HG02763 (cell line): ENCODE measurements around the gene KAZALD1.

Experiments used
- ATAC-seq: cut with Tn5 transposase; IDR thresholded peaks from one replicate; pipeline ENCODE4 v1.9.1; 2021; ENCODE audit warnings: mild to moderate bottlenecking, moderate library complexity; ENCODE audit not compliant: unreplicated experiment

The KAZALD1 gene

GRCh38 chr10:101066896-101067355 lies 5.1 kb downstream of the KAZALD1 start:
- no peak for ATAC-seq

GRCh38 chr10:101067356-101068083 lies 5.7 kb downstream of the KAZALD1 start:
- ATAC-seq: no peak

DNA sequence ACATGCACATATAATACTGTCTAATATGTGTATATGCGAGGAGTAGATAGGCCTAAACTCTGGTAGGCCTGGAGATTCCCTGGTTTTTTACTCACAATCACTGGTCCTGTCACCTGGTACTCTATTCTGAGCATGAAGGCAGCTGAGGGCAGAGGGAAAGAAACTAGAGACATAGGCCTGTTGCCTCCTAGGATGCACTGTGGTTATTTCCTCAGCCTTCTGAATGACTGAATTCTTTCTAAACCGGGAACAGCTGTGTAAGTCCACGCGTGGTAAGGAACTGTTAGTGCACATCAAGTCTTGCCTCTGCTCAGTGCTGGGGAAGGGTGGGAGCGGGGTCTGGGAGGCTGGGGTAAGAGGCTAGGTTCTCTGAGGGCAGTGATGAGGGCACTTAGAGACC lies 7.7 kb downstream of the KAZALD1 start:
- no peak for ATAC-seq

- ATAC-seq: no peak
Measured at GRCh38 chr10:101070098-101070497, 8.3 kb downstream of the KAZALD1 start.

DNA sequence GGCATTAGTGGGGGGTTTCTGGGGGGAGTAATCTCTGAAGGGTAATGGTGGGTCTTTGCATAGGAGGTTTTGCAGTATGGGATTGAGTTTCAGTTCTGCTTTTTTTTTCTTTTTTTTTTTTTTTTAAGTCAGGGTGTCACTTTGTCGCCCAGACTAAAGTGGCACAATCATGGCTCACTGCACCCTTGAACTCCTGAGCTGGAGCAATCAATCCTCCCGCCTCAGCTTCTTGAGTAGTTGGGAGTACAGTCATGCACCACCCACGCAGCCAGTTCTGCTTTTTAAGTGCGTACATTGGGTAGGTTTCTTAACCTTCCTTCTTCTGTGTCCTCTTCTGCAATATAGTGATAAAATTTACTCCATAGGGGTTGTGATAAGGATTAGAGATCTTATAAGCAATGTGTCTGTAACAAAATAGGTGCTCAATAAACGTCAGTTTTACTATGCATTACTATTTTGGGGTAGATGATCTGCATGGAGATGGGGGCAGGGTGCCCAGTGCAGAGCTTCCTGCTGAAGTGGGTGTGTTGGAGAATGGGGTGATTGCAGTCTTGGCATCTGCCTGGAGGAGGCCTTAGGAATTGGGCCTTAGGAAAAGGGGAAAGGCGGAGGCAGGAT lies 9.6 kb downstream of the KAZALD1 start:
- no peak for ATAC-seq

- no peak for ATAC-seq
Measured at GRCh38 chr10:101071885-101072433, 10.2 kb downstream of the KAZALD1 start.

DNA sequence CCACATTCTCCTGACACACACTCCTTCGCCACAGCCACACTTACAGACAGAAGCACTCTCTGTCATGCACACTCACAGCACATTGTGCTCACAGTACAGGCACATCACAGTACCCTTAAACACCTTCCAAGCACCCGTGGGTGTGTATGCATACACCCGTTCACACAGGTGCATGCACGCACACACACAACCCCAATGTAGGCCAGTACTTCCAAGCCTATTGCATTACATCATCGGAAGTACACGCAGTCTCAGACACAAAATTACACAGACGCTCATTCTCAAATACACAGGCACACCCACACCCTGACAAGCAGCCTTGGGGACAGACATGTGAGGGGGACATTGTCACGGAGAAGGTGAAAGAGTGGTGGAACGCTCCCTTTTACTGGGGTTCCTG lies 11.1 kb downstream of the KAZALD1 start:
- no peak for ATAC-seq

- no peak for ATAC-seq
Measured at GRCh38 chr10:101073631-101074030, 11.8 kb downstream of the KAZALD1 start.

GRCh38 chr10:101075775-101076174 lies 14.0 kb downstream of the KAZALD1 start:
- no peak for ATAC-seq

DNA sequence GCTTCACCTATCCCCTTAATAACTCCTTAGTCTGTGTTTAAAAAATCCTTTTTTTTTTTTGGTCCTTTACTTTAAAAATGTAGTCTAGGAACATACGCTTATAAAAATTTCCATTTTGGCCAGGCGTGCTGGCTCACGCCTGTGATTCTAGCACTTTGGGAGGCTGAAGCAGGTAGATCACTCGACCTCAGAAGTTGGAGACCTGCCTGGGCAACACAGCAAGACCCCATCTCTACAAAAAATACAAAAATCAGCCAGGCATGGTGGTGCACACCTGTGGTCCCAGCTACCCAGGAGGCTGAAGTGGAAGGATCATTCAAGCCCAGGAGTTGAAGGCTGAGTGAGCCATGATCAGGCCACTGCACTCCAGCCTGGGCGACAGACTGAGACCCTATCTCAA lies 14.8 kb downstream of the KAZALD1 start:
- ATAC-seq: no peak

- ATAC-seq: no peak
Measured at GRCh38 chr10:101079874-101080273, 18.1 kb downstream of the KAZALD1 start.

GRCh38 chr10:101080933-101081931 lies 19.4 kb downstream of the KAZALD1 start:
- ATAC-seq: no peak

DNA sequence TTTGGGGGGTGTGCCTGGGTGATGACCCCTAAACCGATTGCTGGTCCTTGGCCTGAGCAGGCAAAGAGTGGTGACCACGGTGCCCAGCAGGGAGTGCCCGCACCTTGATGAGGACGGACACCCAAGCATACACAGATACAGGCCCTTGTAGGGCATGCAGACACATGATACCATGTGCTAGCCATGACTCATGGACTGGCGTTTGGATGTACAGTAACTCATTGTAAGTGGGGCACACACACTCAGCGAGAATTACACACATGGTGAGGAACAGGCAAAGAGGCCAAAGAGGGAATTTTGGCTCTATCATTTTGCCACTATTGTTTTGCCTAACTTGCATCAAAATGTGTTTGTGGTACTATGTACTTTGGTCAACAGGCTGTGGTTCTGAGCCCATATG lies 24.1 kb downstream of the KAZALD1 start:
- no peak for ATAC-seq

GRCh38 chr10:101087376-101087775 lies 25.6 kb downstream of the KAZALD1 start:
- no peak for ATAC-seq

GRCh38 chr10:101087965-101088364 lies 26.2 kb downstream of the KAZALD1 start:
- ATAC-seq: no peak

GRCh38 chr10:101089520-101090299 lies 27.9 kb downstream of the KAZALD1 start:
- ATAC-seq: no peak

GRCh38 chr10:101090597-101090996 lies 28.8 kb downstream of the KAZALD1 start:
- ATAC-seq: no peak

DNA sequence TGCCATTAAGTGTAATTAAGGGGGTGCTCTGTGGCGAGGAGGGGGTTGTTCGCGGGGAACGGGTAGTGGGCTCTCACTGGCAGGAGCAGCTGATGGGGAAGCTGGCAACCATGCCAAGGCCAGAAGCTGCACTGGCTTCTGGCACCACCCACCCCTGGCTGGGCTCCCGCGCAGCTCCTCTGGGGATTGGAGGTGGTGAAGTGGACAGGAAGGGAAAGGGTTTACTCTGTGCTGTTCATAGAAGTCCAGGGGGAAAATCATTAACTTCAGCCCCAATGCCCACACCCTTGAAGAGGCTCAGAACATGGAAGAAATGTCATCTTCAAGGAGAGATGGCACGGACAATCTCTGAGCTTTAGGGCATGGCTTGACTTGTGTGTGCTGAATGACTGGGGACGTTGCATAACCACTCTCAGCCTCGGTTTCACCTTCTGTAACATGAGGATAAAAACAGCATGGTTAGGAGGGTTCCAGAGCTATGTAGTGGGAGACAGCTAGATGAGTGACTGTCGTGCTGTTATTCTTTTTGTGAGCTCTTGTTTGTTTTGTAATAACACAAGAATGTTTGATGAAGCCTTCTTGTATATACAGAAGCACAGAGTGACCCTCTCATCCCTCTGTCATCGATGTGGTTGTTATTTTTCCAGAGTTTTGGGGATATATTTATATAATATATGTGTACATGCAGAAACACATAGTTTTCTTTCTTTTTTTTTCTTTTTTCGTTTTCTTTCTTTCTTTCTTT lies 29.9 kb downstream of the KAZALD1 start:
- ATAC-seq: no peak

DNA sequence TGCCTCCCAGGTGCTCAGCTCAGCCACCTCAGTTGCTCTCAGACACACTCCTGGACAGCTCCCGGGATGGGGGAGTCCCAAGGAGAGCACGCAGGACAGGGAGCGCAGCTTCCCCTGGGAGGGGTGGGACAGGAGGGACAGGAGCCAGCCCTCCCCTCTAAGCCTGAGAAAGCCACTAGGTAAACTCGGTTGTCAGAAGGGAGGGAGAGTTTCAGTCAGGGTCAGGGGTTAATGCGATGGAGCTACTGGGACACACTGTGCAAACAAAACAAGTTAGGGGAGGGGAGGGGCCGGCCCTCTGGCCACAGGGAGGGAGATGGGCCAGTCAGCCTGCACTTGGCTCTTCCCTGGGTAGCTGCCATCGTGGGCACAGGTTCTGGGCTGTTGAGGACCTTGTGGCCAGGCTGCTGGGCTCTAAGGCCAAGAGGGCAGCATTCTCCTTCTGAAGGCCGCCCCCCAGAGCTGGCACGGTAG lies 31.1 kb downstream of the KAZALD1 start:
- ATAC-seq: no peak
